ENCODE results near the gene PCNA. TPM values are rescaled to one million over a fixed set of nuclear protein-coding genes. Genes with fewer than 3 reads are reported as not detected.
"Not testable (repeated sequence)": the region's sequence is repeated elsewhere in the genome, so short reads cannot be mapped to it uniquely, and the experiment has no call there.

PCNA gene
- total RNA-seq, 1 experiment from 2014 or later: 185 TPM

GRCh38 chr20:5085380-5085779, 34.4 kb downstream of the PCNA start:
- no peak for DNase-seq
- Histone ChIP-seq H3K9me3 (no peaks in the 10 kb centered on the region), H3K36me3 (no peaks in the 10 kb centered on the region), H3K27me3 (no peaks in the 10 kb centered on the region), H3K4me3 (no peak overlapping the region)

GRCh38 chr20:5080384-5080877, 39.3 kb downstream of the PCNA start:
- no peaks in the 10 kb centered on the region for H3K36me3 ChIP-seq
- H3K4me3 ChIP-seq: no peak overlapping the region
- peak; percentile 9 for DNase-seq
- no peaks in the 10 kb centered on the region for H3K9me3 ChIP-seq
- H3K27me3 ChIP-seq: no peaks in the 10 kb centered on the region

- Histone ChIP-seq H3K9me3 (no peaks in the 10 kb centered on the region), H3K4me3 (peak overlapping the region; percentile 41), H3K36me3 (no peaks in the 10 kb centered on the region), H3K27me3 (no peaks in the 10 kb centered on the region)
- DNase-seq: peak; percentile 81
Observed at GRCh38 chr20:5078399-5078958, 41.3 kb downstream of the PCNA start.

- Histone ChIP-seq H3K36me3 (no peaks in the 10 kb centered on the region), H3K9me3 (no peaks in the 10 kb centered on the region), H3K27me3 (no peaks in the 10 kb centered on the region), H3K4me3 (peak overlapping the region; percentile 41)
- DNase-seq: no peak
Observed at GRCh38 chr20:5077761-5078387, 41.9 kb downstream of the PCNA start.

- H3K4me3 ChIP-seq, H3K9me3 ChIP-seq, H3K27me3 ChIP-seq, H3K36me3 ChIP-seq, DNase-seq: not testable (repeated sequence)
Observed at GRCh38 chr20:5076913-5077312, 42.8 kb downstream of the PCNA start.

- Histone ChIP-seq H3K4me3 (no peak overlapping the region), H3K27me3 (no peaks in the 10 kb centered on the region), H3K9me3 (no peaks in the 10 kb centered on the region), H3K36me3 (no peaks in the 10 kb centered on the region)
- DNase-seq: no peak
Observed at GRCh38 chr20:5074232-5074674, 45.5 kb downstream of the PCNA start.

GRCh38 chr20:5073660-5074231, 46.0 kb downstream of the PCNA start:
- Histone ChIP-seq H3K36me3 (no peaks in the 10 kb centered on the region), H3K4me3 (no peak overlapping the region), H3K27me3 (no peaks in the 10 kb centered on the region), H3K9me3 (no peaks in the 10 kb centered on the region)
- peak; percentile 13 for DNase-seq

- Histone ChIP-seq H3K9me3 (no peaks in the 10 kb centered on the region), H3K36me3 (no peaks in the 10 kb centered on the region), H3K27me3 (no peaks in the 10 kb centered on the region), H3K4me3 (no peak overlapping the region)
- DNase-seq: peak; percentile 97
Observed at GRCh38 chr20:5072756-5073659, 46.8 kb downstream of the PCNA start.

GRCh38 chr20:5071942-5072341, 47.8 kb downstream of the PCNA start:
- H3K27me3 ChIP-seq, DNase-seq, H3K36me3 ChIP-seq, H3K4me3 ChIP-seq, H3K9me3 ChIP-seq: not testable (repeated sequence)

GRCh38 chr20:5070570-5070969, 49.2 kb downstream of the PCNA start:
- H3K36me3 ChIP-seq: no peaks in the 10 kb centered on the region
- DNase-seq: no peak
- no peaks in the 10 kb centered on the region for H3K27me3 ChIP-seq
- H3K9me3 ChIP-seq: no peaks in the 10 kb centered on the region
- no peak overlapping the region for H3K4me3 ChIP-seq

- no peaks in the 10 kb centered on the region for H3K27me3 ChIP-seq
- no peaks in the 10 kb centered on the region for H3K36me3 ChIP-seq
- DNase-seq: no peak
- H3K4me3 ChIP-seq: no peak overlapping the region
- H3K9me3 ChIP-seq: no peaks in the 10 kb centered on the region
Observed at GRCh38 chr20:5070081-5070480, 49.7 kb downstream of the PCNA start.

GRCh38 chr20:5069141-5069806, 50.5 kb downstream of the PCNA start:
- H3K36me3 ChIP-seq: no peaks in the 10 kb centered on the region
- H3K4me3 ChIP-seq: no peak overlapping the region
- H3K27me3 ChIP-seq: no peaks in the 10 kb centered on the region
- H3K9me3 ChIP-seq: no peaks in the 10 kb centered on the region
- no peak for DNase-seq

- DNase-seq: no peak
- Histone ChIP-seq H3K4me3 (no peak overlapping the region), H3K27me3 (no peaks in the 10 kb centered on the region), H3K9me3 (no peaks in the 10 kb centered on the region), H3K36me3 (no peaks in the 10 kb centered on the region)
Observed at GRCh38 chr20:5067877-5068645, 51.7 kb downstream of the PCNA start.

GRCh38 chr20:5065879-5066383, 53.8 kb downstream of the PCNA start:
- Histone ChIP-seq H3K27me3 (no peaks in the 10 kb centered on the region), H3K4me3 (no peak overlapping the region), H3K36me3 (no peaks in the 10 kb centered on the region), H3K9me3 (no peaks in the 10 kb centered on the region)
- peak; percentile 99 for DNase-seq

GRCh38 chr20:5065166-5065878, 54.4 kb downstream of the PCNA start:
- DNase-seq: peak; percentile 79
- Histone ChIP-seq H3K27me3 (no peaks in the 10 kb centered on the region), H3K36me3 (no peaks in the 10 kb centered on the region), H3K9me3 (no peaks in the 10 kb centered on the region), H3K4me3 (no peak overlapping the region)

Measured in MG63 (cell line).